K562 (cell line): ENCODE data around the gene SPATA25. TPM values are rescaled to one million over a fixed set of nuclear protein-coding genes. Genes with fewer than 3 reads are reported as not detected.

ENCODE experiments used
- BRD9 ChIP-seq: fragments of 450-650 bp; IDR thresholded peaks from 2 replicates; pipeline ENCODE4 v1.6.1; 2018; ENCODE audit warnings: low read depth; ENCODE audit not compliant: partially characterized antibody
- CREB1 ChIP-seq, 2 experiments: sonication (generic) in 1 of 2; formaldehyde crosslinking in 1 of 2; IDR thresholded peaks; 2 replicates each; pipeline versions ENCODE4 v1.6.1 to v1.8.0; 2012 to 2022; ENCODE audit warnings: inconsistent platforms in 1 of 2, mild to moderate bottlenecking in 1 of 2, missing genetic modification reagents in 1 of 2, moderate library complexity in 1 of 2
- ETV1 ChIP-seq: fragments of 450-650 bp; conservative IDR thresholded peaks from 2 replicates; pipeline ENCODE4 v1.6.1; 2016; ENCODE audit warnings: missing genetic modification characterization, control low read depth, low read depth, missing compliant biosample characterization
- FOXA3 ChIP-seq, 2 experiments: fragments of 450-650 bp in 1 of 2; sonication (generic) in 1 of 2; formaldehyde crosslinking; IDR thresholded peaks in 1 of 2; conservative IDR thresholded peaks in 1 of 2; 2 replicates each; pipeline versions ENCODE4 v1.4.0 to v1.8.0; 2020 to 2022; ENCODE audit warnings: mild to moderate bottlenecking in 2 of 2, missing genetic modification reagents in 1 of 2
- GATAD2A ChIP-seq: fragments of 450-650 bp; IDR thresholded peaks from 2 replicates; pipeline ENCODE4 v1.6.1; 2017
- GATAD2B ChIP-seq: fragments of 450-650 bp; IDR thresholded peaks from 2 replicates; pipeline ENCODE4 v1.6.1; 2017; ENCODE audit warnings: mild to moderate bottlenecking, borderline replicate concordance
- HDAC3 ChIP-seq: fragments of 450-650 bp; IDR thresholded peaks from 2 replicates; pipeline ENCODE4 v1.6.1; 2018; ENCODE audit warnings: borderline replicate concordance, mild to moderate bottlenecking, moderate library complexity; ENCODE audit not compliant: partially characterized antibody
- KLF16 ChIP-seq: IDR thresholded peaks from 2 replicates; pipeline ENCODE4 v1.6.1; 2016; ENCODE audit warnings: antibody characterized with exemption
- NR4A1 ChIP-seq, 2 experiments: fragments of 250-450 bp in 1 of 2; fragments of 450-650 bp in 1 of 2; sonication (Bioruptor Pico) in 1 of 2; IDR thresholded peaks; 2 replicates each; pipeline versions ENCODE4 v1.4.0 to v1.6.1; 2016 to 2020; ENCODE audit warnings: mild to moderate bottlenecking in 2 of 2, missing compliant biosample characterization in 1 of 2, missing genetic modification characterization in 1 of 2, moderate library complexity in 1 of 2
- PHF20 ChIP-seq: fragments of 450-650 bp; IDR thresholded peaks from 2 replicates; pipeline ENCODE4 v1.6.1; 2018; ENCODE audit not compliant: partially characterized antibody
- PHF8 ChIP-seq: fragments of 200-600 bp; sonication (generic); IDR thresholded peaks from 2 replicates; pipeline ENCODE4 v1.6.1; 2012; ENCODE audit warnings: mixed run types, mild to moderate bottlenecking, inconsistent platforms, low read length, moderate library complexity, borderline replicate concordance
- POLR2B ChIP-seq: fragments of 450-650 bp; IDR thresholded peaks from 2 replicates; pipeline ENCODE4 v1.6.1; 2018; ENCODE audit warnings: low read depth; ENCODE audit not compliant: partially characterized antibody
- RAD21 ChIP-seq, 2 experiments: fragments of 250-450 bp in 1 of 2; fragments of 450-650 bp in 1 of 2; sonication (Bioruptor Pico) in 1 of 2; formaldehyde crosslinking in 1 of 2; IDR thresholded peaks in 1 of 2; conservative IDR thresholded peaks in 1 of 2; 2 replicates each; pipeline versions ENCODE4 v1.4.0 to v1.8.0; 2020 to 2022; ENCODE audit warnings: mild to moderate bottlenecking in 2 of 2, moderate library complexity in 1 of 2
- RB1 ChIP-seq: fragments of 450-650 bp; IDR thresholded peaks from 2 replicates; pipeline ENCODE4 v1.6.1; 2017; ENCODE audit warnings: low read depth, mild to moderate bottlenecking
- TAF1 ChIP-seq: IDR thresholded peaks from 2 replicates; pipeline ENCODE4 v1.6.1; 2011; ENCODE audit warnings: mild to moderate bottlenecking, low read length, moderate library complexity; ENCODE audit not compliant: insufficient read depth, control insufficient read depth, severe bottlenecking; ENCODE audit errors: extremely low read depth
- TBL1XR1 ChIP-seq, 2 experiments: IDR thresholded peaks; 2 replicates each; pipeline ENCODE4 v1.6.1; 2012; ENCODE audit warnings: improper control_type of control experiment in 2 of 2, low read length in 2 of 2, mild to moderate bottlenecking in 1 of 2
- ZBED1 ChIP-seq: IDR thresholded peaks from 2 replicates; pipeline ENCODE4 v1.6.1; 2014
- ZHX1 ChIP-seq: fragments of 150-350 bp; conservative IDR thresholded peaks from 2 replicates; pipeline ENCODE4 v1.6.1; 2014; ENCODE audit warnings: low read length
- ZNF133 ChIP-seq: fragments of 250-450 bp; sonication (Bioruptor Pico); IDR thresholded peaks from 2 replicates; pipeline ENCODE4 v1.4.0; 2020; ENCODE audit warnings: mild to moderate bottlenecking
- ZNF518B ChIP-seq: fragments of 250-450 bp; sonication (Bioruptor Pico); IDR thresholded peaks from 2 replicates; pipeline ENCODE4 v1.5.0; 2021; ENCODE audit warnings: mild to moderate bottlenecking, moderate library complexity
- ZNF551 ChIP-seq: fragments of 250-450 bp; sonication (Bioruptor Pico); IDR thresholded peaks from 2 replicates; pipeline ENCODE4 v1.5.0; 2021; ENCODE audit warnings: mild to moderate bottlenecking, moderate library complexity
- polyA plus RNA-seq, 8 experiments: library from polyadenylated mRNA; depleted of rRNA in 4 of 8; stranded (reverse) in 5 of 8; unstranded in 3 of 8; fragments of >200 nt; fragmentation: Nextera tagmentation in 2 of 8; fragmentation: Illumina TruSeq in 1 of 8; extraction: Ambion mirVana in 2 of 8; extraction: Trizol in 1 of 8; gene quantifications; 2 replicates each; pipeline versions ENCODE4 v1.2.1 to v1.2.3, GENCODE V29; 2011 to 2014; ENCODE audit warnings: inconsistent platforms in 1 of 8, missing spikeins in 1 of 8
- total RNA-seq, 7 experiments: library from RNA; depleted of rRNA in 6 of 7; stranded (reverse); fragments of >200 nt in 6 of 7; fragmentation: Illumina TruSeq in 2 of 7; extraction: Trizol in 2 of 7; gene quantifications; 2 replicates each; pipeline versions ENCODE4 v1.2.1 to v1.2.3, GENCODE V29; 2011 to 2021; ENCODE audit warnings: low replicate concordance in 1 of 7

The SPATA25 gene
- total and polyA plus RNA-seq, 9 of the 15 experiments (the other 6 are each of a cell fraction or from before 2014, with no cell fraction given): 0.21 to 0.95 (median 0.53) TPM; not detected in 3

- TF ChIP-seq ZNF518B (CRISPR knock-in tag) (no peak), ZNF133 (CRISPR knock-in tag) (no peak), ZHX1 (no peak), KLF16 (no peak), HDAC3 (no peak), RAD21 (CRISPR knock-in tag; conservative IDR thresholded peaks at IDR 0.05 in 1 of 2, IDR thresholded peaks at IDR 0.05 in 1 of 2) (0 out of 4 replicates have a peak, but pooled peaks of 1 of the 2 experiments have one; percentile 24), PHF8 (peak; percentile 97), GATAD2B (no peak), NR4A1 (CRISPR knock-in tag; IDR thresholded peaks at IDR 0.05) (no peak), NR4A1 (tag; IDR thresholded peaks at IDR 0.05) (peak; percentile 80; the same call in 1 of the 2 replicates), TBL1XR1 (IDR thresholded peaks at IDR 0.05; ENCODE audit: low read length in 2 of 2) (peak in 1 of 2 experiments; percentile 77; a peak in 2 of 4 replicates), BRD9 (peak; percentile 55), TAF1 (peak; percentile 98), ETV1 (peak; percentile 34), FOXA3 (CRISPR knock-in tag; conservative IDR thresholded peaks at IDR 0.05 in 1 of 2, IDR thresholded peaks at IDR 0.05 in 1 of 2) (no peak; a peak in 1 of 4 replicates), GATAD2A (0 out of 2 replicates have a peak, but pooled peaks have one; percentile 24), ZBED1 (no peak), RB1 (0 out of 2 replicates have a peak, but pooled peaks have one; percentile 49), CREB1 (IDR thresholded peaks at IDR 0.05) (peak; percentile 48; the same call in 1 of the 2 replicates), CREB1 (CRISPR knock-in tag; IDR thresholded peaks at IDR 0.05) (peak; percentile 83), POLR2B (peak; percentile 95), PHF20 (peak; percentile 86), ZNF551 (CRISPR knock-in tag) (no peak)
Observed at GRCh38 chr20:45880988-45881788, 6.2 kb downstream of the SPATA25 start, which contains the start of gene ZSWIM1 (continued).
